ENCODE data around the gene TENM4.

Gene TENM4

GRCh38 chr11:78930810-78931523 is 509.9 kb downstream of the TENM4 start:
- TF ChIP-seq EP300 (IDR thresholded peaks at IDR 0.05; ENCODE audit: borderline replicate concordance) (no peak), YY1 (IDR thresholded peaks at IDR 0.05; ENCODE audit: low read depth) (no peak), RAD21 (IDR thresholded peaks at IDR 0.05; ENCODE audit: low read depth) (no peak), USF1 (IDR thresholded peaks at IDR 0.05) (no peak), NFIC (IDR thresholded peaks at IDR 0.05) (no peak), MAX (IDR thresholded peaks at IDR 0.05) (no peak), TAF1 (IDR thresholded peaks at IDR 0.05; ENCODE audit: low read depth) (no peak), EGR1 (IDR thresholded peaks at IDR 0.05) (no peak), REST (IDR thresholded peaks at IDR 0.05; ENCODE audit: low read depth) (no peak), TEAD4 (IDR thresholded peaks at IDR 0.05) (no peak), TCF12 (IDR thresholded peaks at IDR 0.05; ENCODE audit: low read depth) (no peak), ZBTB7A (IDR thresholded peaks at IDR 0.05; ENCODE audit: low read depth) (no peak), CREB1 (IDR thresholded peaks at IDR 0.05; ENCODE audit: low read depth) (no peak), FOXM1 (IDR thresholded peaks at IDR 0.05; ENCODE audit: borderline replicate concordance, low read depth) (no peak), CEBPB (IDR thresholded peaks at IDR 0.05) (no peak)

GRCh38 chr11:78929906-78930220 is 511.0 kb downstream of the TENM4 start:
- no peak for TF ChIP-seq TEAD4 (IDR thresholded peaks at IDR 0.05)
- TF ChIP-seq MAX (IDR thresholded peaks at IDR 0.05) = no peak
- no peak for TF ChIP-seq FOXM1 (IDR thresholded peaks at IDR 0.05; ENCODE audit: borderline replicate concordance, low read depth)
- no peak for TF ChIP-seq REST (IDR thresholded peaks at IDR 0.05; ENCODE audit: low read depth)
- TF ChIP-seq EGR1 (IDR thresholded peaks at IDR 0.05) = no peak
- TF ChIP-seq TAF1 (IDR thresholded peaks at IDR 0.05; ENCODE audit: low read depth) = no peak
- TF ChIP-seq TCF12 (IDR thresholded peaks at IDR 0.05; ENCODE audit: low read depth) = no peak
- no peak for TF ChIP-seq RAD21 (IDR thresholded peaks at IDR 0.05; ENCODE audit: low read depth)
- TF ChIP-seq EP300 (IDR thresholded peaks at IDR 0.05; ENCODE audit: borderline replicate concordance) = no peak
- TF ChIP-seq CREB1 (IDR thresholded peaks at IDR 0.05; ENCODE audit: low read depth) = no peak
- TF ChIP-seq YY1 (IDR thresholded peaks at IDR 0.05; ENCODE audit: low read depth) = no peak

- TF ChIP-seq NFIC (IDR thresholded peaks at IDR 0.05) (no peak), MAX (IDR thresholded peaks at IDR 0.05) (no peak)
Measured at GRCh38 chr11:78929207-78929905, 511.5 kb downstream of the TENM4 start.

- TF ChIP-seq TEAD4 (IDR thresholded peaks at IDR 0.05) (no peak), TCF12 (IDR thresholded peaks at IDR 0.05; ENCODE audit: low read depth) (no peak), YY1 (IDR thresholded peaks at IDR 0.05; ENCODE audit: low read depth) (no peak), ZBTB7A (IDR thresholded peaks at IDR 0.05; ENCODE audit: low read depth) (no peak), NFIC (IDR thresholded peaks at IDR 0.05) (no peak), MAX (IDR thresholded peaks at IDR 0.05) (no peak)
Measured at GRCh38 chr11:78927511-78927910, 513.3 kb downstream of the TENM4 start.

- no peak for TF ChIP-seq YY1 (IDR thresholded peaks at IDR 0.05; ENCODE audit: low read depth)
- TF ChIP-seq CEBPB (IDR thresholded peaks at IDR 0.05) = no peak
- no peak for TF ChIP-seq RAD21 (IDR thresholded peaks at IDR 0.05; ENCODE audit: low read depth)
- no peak for TF ChIP-seq TCF12 (IDR thresholded peaks at IDR 0.05; ENCODE audit: low read depth)
- TF ChIP-seq MAX (IDR thresholded peaks at IDR 0.05) = no peak
- no peak for TF ChIP-seq NFIC (IDR thresholded peaks at IDR 0.05)
- TF ChIP-seq USF1 (IDR thresholded peaks at IDR 0.05) = no peak
- TF ChIP-seq EGR1 (IDR thresholded peaks at IDR 0.05) = no peak
- no peak for TF ChIP-seq REST (IDR thresholded peaks at IDR 0.05; ENCODE audit: low read depth)
- no peak for TF ChIP-seq TAF1 (IDR thresholded peaks at IDR 0.05; ENCODE audit: low read depth)
- TF ChIP-seq TEAD4 (IDR thresholded peaks at IDR 0.05) = no peak
- no peak for TF ChIP-seq CREB1 (IDR thresholded peaks at IDR 0.05; ENCODE audit: low read depth)
- TF ChIP-seq FOXM1 (IDR thresholded peaks at IDR 0.05; ENCODE audit: borderline replicate concordance, low read depth) = no peak
- TF ChIP-seq EP300 (IDR thresholded peaks at IDR 0.05; ENCODE audit: borderline replicate concordance) = no peak
Measured at GRCh38 chr11:78926633-78927338, 514.0 kb downstream of the TENM4 start.

Measured in Ishikawa (cell line).